ENCODE measurements around the gene ERC1.

The ERC1 gene

GRCh38 chr12:1419849-1420371 is 428.9 kb downstream of the ERC1 start:
- intact Hi-C loops (cut with micrococcal nuclease), result no loop called here
- Mint-ChIP-seq H3K27ac (no peak overlapping the region), H3K4me1 (ENCODE audit: low read depth) (no peaks in the 10 kb centered on the region), H3K27me3 (no peaks in the 10 kb centered on the region), H3K9me3 (peaks cover 23% of the 10 kb centered on the region), H3K4me3 (no peak overlapping the region), H3K36me3 (ENCODE audit: low read depth) (peaks cover 30% of the 10 kb centered on the region)

- no peak overlapping the region for H3K4me3 Mint-ChIP-seq
- peaks cover 23% of the 10 kb centered on the region for H3K9me3 Mint-ChIP-seq
- H3K27me3 Mint-ChIP-seq, result no peaks in the 10 kb centered on the region
- intact Hi-C loops (cut with micrococcal nuclease), result no loop called here
- no peak overlapping the region for H3K27ac Mint-ChIP-seq
- H3K4me1 Mint-ChIP-seq (ENCODE audit: low read depth), result no peaks in the 10 kb centered on the region
- peaks cover 25% of the 10 kb centered on the region for H3K36me3 Mint-ChIP-seq (ENCODE audit: low read depth)
Observed at GRCh38 chr12:1421091-1421846, 430.2 kb downstream of the ERC1 start.

GRCh38 chr12:1422604-1423315 is 431.7 kb downstream of the ERC1 start:
- H3K27me3 Mint-ChIP-seq, result no peaks in the 10 kb centered on the region
- no peak overlapping the region for H3K27ac Mint-ChIP-seq
- H3K36me3 Mint-ChIP-seq (ENCODE audit: low read depth), result peaks cover 31% of the 10 kb centered on the region
- intact Hi-C loops (cut with micrococcal nuclease), result no loop called here
- no peak overlapping the region for H3K4me3 Mint-ChIP-seq
- peaks cover 23% of the 10 kb centered on the region for H3K9me3 Mint-ChIP-seq
- H3K4me1 Mint-ChIP-seq (ENCODE audit: low read depth), result no peaks in the 10 kb centered on the region

- intact Hi-C loops (cut with micrococcal nuclease), result no loop called here
- Mint-ChIP-seq H3K36me3 (ENCODE audit: low read depth) (peaks cover 20% of the 10 kb centered on the region), H3K27ac (no peak overlapping the region), H3K27me3 (no peaks in the 10 kb centered on the region), H3K4me3 (no peak overlapping the region), H3K4me1 (ENCODE audit: low read depth) (peaks cover 2% of the 10 kb centered on the region), H3K9me3 (peaks cover 23% of the 10 kb centered on the region)
Observed at GRCh38 chr12:1424674-1425395, 433.8 kb downstream of the ERC1 start.

GRCh38 chr12:1425396-1425729 is 434.3 kb downstream of the ERC1 start:
- intact Hi-C loops (cut with micrococcal nuclease), result no loop called here
- peaks cover 7% of the 10 kb centered on the region for H3K4me1 Mint-ChIP-seq (ENCODE audit: low read depth)
- no peak overlapping the region for H3K27ac Mint-ChIP-seq
- H3K36me3 Mint-ChIP-seq (ENCODE audit: low read depth), result peaks cover 19% of the 10 kb centered on the region
- H3K4me3 Mint-ChIP-seq, result no peak overlapping the region
- H3K27me3 Mint-ChIP-seq, result no peaks in the 10 kb centered on the region
- H3K9me3 Mint-ChIP-seq, result peaks cover 23% of the 10 kb centered on the region

DNA sequence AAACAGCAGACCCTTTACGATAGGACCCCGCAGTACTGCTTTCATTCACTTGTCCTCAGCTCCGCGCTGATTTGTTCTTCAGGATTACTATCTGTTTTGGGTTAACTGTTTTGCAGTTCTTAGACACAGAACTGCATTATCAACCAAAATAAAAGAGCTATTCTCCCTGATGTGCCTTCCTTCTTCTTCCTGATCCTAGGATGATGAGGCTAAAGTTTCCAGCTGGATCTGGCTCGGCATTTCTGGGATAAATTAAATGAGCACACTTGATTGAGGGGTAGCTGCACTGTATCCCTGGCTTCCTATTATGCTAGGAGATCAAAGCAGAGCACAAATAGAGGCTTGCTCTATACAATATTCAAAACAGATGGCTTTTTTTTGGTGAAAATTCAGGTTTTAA is 437.6 kb downstream of the ERC1 start:
- H3K9me3 Mint-ChIP-seq, result no peaks in the 10 kb centered on the region
- no peaks in the 10 kb centered on the region for H3K27me3 Mint-ChIP-seq
- intact Hi-C loops (cut with micrococcal nuclease), result no loop called here
- H3K27ac Mint-ChIP-seq, result no peak overlapping the region
- H3K4me3 Mint-ChIP-seq, result no peak overlapping the region
- H3K4me1 Mint-ChIP-seq (ENCODE audit: low read depth), result peaks cover 13% of the 10 kb centered on the region
- peaks cover 7% of the 10 kb centered on the region for H3K36me3 Mint-ChIP-seq (ENCODE audit: low read depth)

- Mint-ChIP-seq H3K4me1 (ENCODE audit: low read depth) (peaks cover 21% of the 10 kb centered on the region), H3K36me3 (ENCODE audit: low read depth) (peaks cover 7% of the 10 kb centered on the region), H3K9me3 (no peaks in the 10 kb centered on the region), H3K27ac (no peak overlapping the region), H3K27me3 (no peaks in the 10 kb centered on the region), H3K4me3 (no peak overlapping the region)
- intact Hi-C loops (cut with micrococcal nuclease), result no loop called here
Observed at GRCh38 chr12:1429980-1430379, 439.0 kb downstream of the ERC1 start.

DNA sequence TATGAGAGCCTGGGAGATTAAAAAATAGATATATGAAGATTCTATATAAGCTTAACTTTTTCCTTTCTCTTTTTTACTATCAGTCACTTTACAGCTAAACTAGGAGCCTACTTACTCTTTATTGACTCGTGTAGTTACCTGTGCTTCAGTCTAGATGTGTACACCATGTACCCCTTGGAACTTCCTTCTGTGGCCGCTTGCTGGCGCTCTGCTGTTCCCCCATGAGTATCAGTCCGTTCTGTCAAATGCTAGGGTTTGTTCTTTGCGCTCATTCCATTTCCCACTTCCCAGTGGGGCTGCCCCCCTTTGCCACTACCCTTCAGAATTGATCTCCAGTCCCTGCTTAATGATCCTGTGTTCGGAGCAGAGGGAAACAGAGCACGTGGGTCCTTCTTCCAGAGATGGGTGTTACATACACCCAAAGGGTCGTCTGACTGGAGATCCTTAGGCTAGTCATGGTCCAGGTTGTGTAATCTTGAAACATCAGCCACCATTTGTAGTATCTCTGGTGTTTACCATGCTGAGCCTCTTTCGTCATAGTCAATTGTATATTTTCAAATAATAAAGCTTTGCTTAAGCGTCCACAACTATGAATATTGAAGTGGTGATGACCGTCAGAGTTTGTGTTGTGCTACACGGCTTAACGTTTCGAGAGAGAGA is 443.4 kb downstream of the ERC1 start:
- Mint-ChIP-seq H3K36me3 (ENCODE audit: low read depth) (no peaks in the 10 kb centered on the region), H3K9me3 (no peaks in the 10 kb centered on the region), H3K4me1 (ENCODE audit: low read depth) (peaks cover 21% of the 10 kb centered on the region), H3K4me3 (no peak overlapping the region), H3K27ac (no peak overlapping the region), H3K27me3 (no peaks in the 10 kb centered on the region)
- intact Hi-C loops (cut with micrococcal nuclease), result no loop called here

DNA sequence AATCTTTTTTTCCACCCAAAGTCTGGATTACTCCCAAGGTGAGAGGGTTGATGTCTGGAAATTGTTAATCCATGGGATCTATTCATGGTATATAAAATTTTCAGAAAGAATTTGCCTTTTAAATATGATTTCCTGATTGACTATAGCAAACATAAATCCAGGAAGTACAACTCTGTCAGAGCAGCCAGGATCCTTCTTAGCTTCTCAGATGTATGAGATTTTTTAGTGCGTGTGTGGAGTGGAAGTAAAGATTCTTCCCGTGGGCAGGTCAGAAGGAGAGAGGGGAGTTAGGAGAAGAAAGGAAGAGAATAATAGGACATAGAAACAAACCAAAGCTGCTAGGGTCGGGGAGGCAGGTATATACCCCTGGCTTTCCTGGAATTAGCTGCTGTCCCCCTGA is 444.0 kb downstream of the ERC1 start:
- Mint-ChIP-seq H3K9me3 (no peaks in the 10 kb centered on the region), H3K4me1 (ENCODE audit: low read depth) (peaks cover 17% of the 10 kb centered on the region), H3K27me3 (no peaks in the 10 kb centered on the region), H3K36me3 (ENCODE audit: low read depth) (no peaks in the 10 kb centered on the region), H3K27ac (no peak overlapping the region), H3K4me3 (no peak overlapping the region)
- intact Hi-C loops (cut with micrococcal nuclease), result no loop called here

DNA sequence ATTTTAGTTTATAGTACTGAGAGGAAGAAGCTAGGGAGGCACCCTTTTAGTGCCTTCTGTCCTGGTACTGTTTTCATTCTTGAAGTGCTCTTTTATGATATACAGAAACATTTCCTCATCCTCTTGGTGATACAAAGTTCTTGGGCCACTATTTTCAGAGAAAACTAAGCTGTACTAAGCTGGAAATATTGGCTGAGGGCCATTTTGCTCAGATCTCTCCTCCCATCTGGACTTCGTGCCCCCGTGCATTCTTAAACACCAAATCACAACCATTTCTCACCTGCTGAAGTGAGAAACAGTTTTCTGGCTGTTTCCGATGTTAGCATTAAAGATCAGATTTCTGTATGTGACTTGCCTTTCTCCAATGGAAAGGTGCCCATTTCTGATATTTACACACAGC is 444.4 kb downstream of the ERC1 start:
- Mint-ChIP-seq H3K36me3 (ENCODE audit: low read depth) (no peaks in the 10 kb centered on the region), H3K9me3 (no peaks in the 10 kb centered on the region), H3K4me3 (no peak overlapping the region), H3K27me3 (no peaks in the 10 kb centered on the region), H3K4me1 (ENCODE audit: low read depth) (peaks cover 13% of the 10 kb centered on the region), H3K27ac (no peak overlapping the region)
- intact Hi-C loops (cut with micrococcal nuclease), result no loop called here

- H3K4me1 Mint-ChIP-seq (ENCODE audit: low read depth), result peaks cover 8% of the 10 kb centered on the region
- no peaks in the 10 kb centered on the region for H3K9me3 Mint-ChIP-seq
- no peaks in the 10 kb centered on the region for H3K27me3 Mint-ChIP-seq
- no peaks in the 10 kb centered on the region for H3K36me3 Mint-ChIP-seq (ENCODE audit: low read depth)
- H3K4me3 Mint-ChIP-seq, result no peak overlapping the region
- intact Hi-C loops (cut with micrococcal nuclease), result no loop called here
- no peak overlapping the region for H3K27ac Mint-ChIP-seq
Observed at GRCh38 chr12:1436015-1436414, 445.0 kb downstream of the ERC1 start.

DNA sequence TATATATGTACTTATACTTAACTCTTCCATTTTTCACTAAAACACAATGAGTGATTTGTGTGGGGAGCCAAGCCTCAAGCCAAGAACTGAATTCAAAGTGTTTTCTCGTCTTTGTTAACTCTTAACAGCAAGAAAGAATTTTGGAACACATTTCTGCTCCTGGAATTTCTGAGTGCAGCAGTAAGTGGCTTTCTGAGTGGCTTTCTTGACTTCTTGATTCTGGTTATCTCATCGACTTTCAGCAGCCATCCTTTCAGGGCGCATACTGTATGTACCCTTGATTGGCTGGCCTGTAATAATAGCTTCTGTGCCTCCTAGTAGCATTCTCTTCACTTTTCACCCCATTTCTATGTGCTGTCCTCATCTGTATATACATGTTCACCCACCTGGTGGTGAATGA is 446.0 kb downstream of the ERC1 start:
- no peaks in the 10 kb centered on the region for H3K27me3 Mint-ChIP-seq
- no peaks in the 10 kb centered on the region for H3K9me3 Mint-ChIP-seq
- no peak overlapping the region for H3K27ac Mint-ChIP-seq
- no peaks in the 10 kb centered on the region for H3K36me3 Mint-ChIP-seq (ENCODE audit: low read depth)
- peaks cover 8% of the 10 kb centered on the region for H3K4me1 Mint-ChIP-seq (ENCODE audit: low read depth)
- intact Hi-C loops (cut with micrococcal nuclease), result no loop called here
- no peak overlapping the region for H3K4me3 Mint-ChIP-seq

- Mint-ChIP-seq H3K9me3 (no peaks in the 10 kb centered on the region), H3K27ac (no peak overlapping the region), H3K4me3 (no peak overlapping the region), H3K27me3 (no peaks in the 10 kb centered on the region), H3K4me1 (ENCODE audit: low read depth) (peaks cover 4% of the 10 kb centered on the region), H3K36me3 (ENCODE audit: low read depth) (no peaks in the 10 kb centered on the region)
- intact Hi-C loops (cut with micrococcal nuclease), result no loop called here
Observed at GRCh38 chr12:1439201-1439600, 448.2 kb downstream of the ERC1 start.

DNA sequence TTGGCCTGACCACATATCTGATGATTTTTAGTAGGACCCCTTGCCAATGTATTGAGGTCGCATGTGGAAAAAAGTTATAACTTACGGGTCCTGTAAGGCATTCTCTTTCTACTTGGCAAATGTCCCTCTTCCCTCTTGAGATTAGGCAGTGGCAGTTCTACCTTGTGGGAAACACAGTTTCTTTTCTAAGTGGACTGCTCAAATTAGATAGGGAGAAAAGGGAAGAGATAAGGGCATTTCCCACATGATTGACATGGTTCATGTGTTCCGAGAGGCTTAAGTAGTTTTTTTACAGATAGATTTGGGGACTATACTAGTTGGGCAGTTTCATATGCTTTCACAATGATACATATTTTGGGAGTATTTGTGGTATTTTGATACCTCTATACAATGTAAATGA is 448.7 kb downstream of the ERC1 start:
- Mint-ChIP-seq H3K9me3 (no peaks in the 10 kb centered on the region), H3K27me3 (no peaks in the 10 kb centered on the region), H3K4me3 (no peak overlapping the region), H3K36me3 (ENCODE audit: low read depth) (peaks cover 4% of the 10 kb centered on the region), H3K27ac (no peak overlapping the region), H3K4me1 (ENCODE audit: low read depth) (no peaks in the 10 kb centered on the region)
- intact Hi-C loops (cut with micrococcal nuclease), result no loop called here
